Stimulated activated CD8-positive, alpha-beta memory T cell treated with anti-CD3 and anti-CD28 coated beads, Interleukin-15, amount 100 ng/mL, for 24 hours (primary cell): ENCODE results near the gene SLC35D2.
"Not testable (repeated sequence)": the region's sequence is repeated elsewhere in the genome, so short reads cannot be mapped to it uniquely, and the experiment has no call there.

Source experiments
- DNase-seq: peaks from one replicate; pipeline ENCODE4 v3.0.0-alpha.2; 2020; ENCODE audit warnings: low read depth

Gene SLC35D2

GRCh38 chr9:96400132-96400910, 16.8 kb upstream of the SLC35D2 start:
- no peak for DNase-seq

- no peak for DNase-seq
These were observed 15.8 kb upstream of the SLC35D2 start for GRCh38 chr9:96399325-96399633.

GRCh38 chr9:96398582-96399324, 15.2 kb upstream of the SLC35D2 start:
- no peak for DNase-seq

- no peak for DNase-seq
These were observed 12.5 kb upstream of the SLC35D2 start for GRCh38 chr9:96395964-96396363.

- no peak for DNase-seq
These were observed 11.5 kb upstream of the SLC35D2 start for GRCh38 chr9:96394832-96395496.

GRCh38 chr9:96392263-96392662, 8.8 kb upstream of the SLC35D2 start:
- no peak for DNase-seq

GRCh38 chr9:96391021-96391765, 7.7 kb upstream of the SLC35D2 start:
- no peak for DNase-seq

GRCh38 chr9:96388144-96388543, 4.6 kb upstream of the SLC35D2 start:
- DNase-seq, result no peak

- DNase-seq, result no peak
These were observed 2.6 kb upstream of the SLC35D2 start for GRCh38 chr9:96386157-96386556.

GRCh38 chr9:96382839-96383164, 709 bp downstream of the SLC35D2 start:
- DNase-seq, result no peak

- no peak for DNase-seq
These were observed 1.3 kb downstream of the SLC35D2 start for GRCh38 chr9:96382175-96382574.

- DNase-seq, result no peak
These were observed 1.8 kb downstream of the SLC35D2 start for GRCh38 chr9:96381696-96382095.

- DNase-seq, result no peak
These were observed 2.4 kb downstream of the SLC35D2 start for GRCh38 chr9:96381125-96381524.

- no peak for DNase-seq
These were observed 4.0 kb downstream of the SLC35D2 start for GRCh38 chr9:96379461-96379860.

- DNase-seq, result no peak
These were observed 5.3 kb downstream of the SLC35D2 start for GRCh38 chr9:96378187-96378586.

- no peak for DNase-seq
These were observed 6.3 kb downstream of the SLC35D2 start for GRCh38 chr9:96376891-96377874.

- DNase-seq, result not testable (repeated sequence)
These were observed 8.0 kb downstream of the SLC35D2 start for GRCh38 chr9:96375507-96375906.

- DNase-seq, result no peak
These were observed 15.6 kb downstream of the SLC35D2 start for GRCh38 chr9:96367943-96368342.

- DNase-seq, result no peak
These were observed 20.1 kb downstream of the SLC35D2 start for GRCh38 chr9:96363175-96363967.

- not testable (repeated sequence) for DNase-seq
These were observed 21.4 kb downstream of the SLC35D2 start for GRCh38 chr9:96362119-96362518.
